ENCODE measurements around the gene TGFB1. TPM values are rescaled to one million over a fixed set of nuclear protein-coding genes. Genes with fewer than 3 reads are reported as not detected.

Gene TGFB1
- total RNA-seq = 44.5 and 45.9 TPM in 2 replicates

DNA sequence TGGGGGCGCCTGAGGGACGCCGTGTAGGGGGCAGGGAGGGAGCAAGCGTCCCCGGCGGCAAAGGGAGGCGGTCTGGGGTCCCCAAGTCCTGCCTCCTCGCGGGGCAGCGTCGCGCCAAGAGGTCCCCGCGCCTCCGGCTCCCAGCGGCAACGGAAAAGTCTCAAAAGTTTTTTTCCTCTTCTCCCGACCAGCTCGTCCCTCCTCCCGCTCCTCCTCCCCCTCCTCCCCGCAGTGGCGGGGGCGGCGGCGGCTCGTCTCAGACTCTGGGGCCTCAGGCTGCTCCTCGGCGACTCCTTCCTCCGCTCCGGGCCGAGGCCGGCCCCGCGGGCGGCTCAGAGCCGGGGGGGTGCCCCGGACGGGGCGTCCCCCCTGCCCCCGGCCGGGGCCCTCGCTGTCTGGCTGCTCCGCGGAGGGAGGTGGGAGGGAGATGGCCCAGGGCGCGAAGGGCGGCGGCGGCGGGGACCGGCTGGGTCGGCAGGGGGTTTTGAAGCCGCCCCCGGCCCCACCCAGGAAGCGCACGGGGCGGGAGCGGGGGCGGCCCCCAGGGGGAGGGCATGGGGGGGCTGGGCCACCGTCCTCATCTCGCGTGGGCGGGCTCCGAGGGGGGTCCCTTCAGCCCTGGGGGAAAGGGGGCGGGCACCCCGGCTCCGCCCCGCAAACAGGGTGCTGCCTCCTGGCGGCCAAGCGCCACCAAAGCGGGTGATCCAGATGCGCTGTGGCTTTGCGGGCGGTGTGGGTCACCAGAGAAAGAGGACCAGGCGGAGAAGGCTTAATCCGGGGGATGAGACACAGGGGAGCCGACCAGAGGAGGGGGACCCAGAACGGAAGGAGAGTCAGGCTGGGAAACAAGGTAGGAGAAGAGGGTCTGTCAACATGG, at the start of gene TGFB1:
Gene TGFB1, minus strand, starts transcription at position 457 of the 877 bp plus-strand sequence. CDS start 878 bp downstream, outside the sequence.

DNA sequence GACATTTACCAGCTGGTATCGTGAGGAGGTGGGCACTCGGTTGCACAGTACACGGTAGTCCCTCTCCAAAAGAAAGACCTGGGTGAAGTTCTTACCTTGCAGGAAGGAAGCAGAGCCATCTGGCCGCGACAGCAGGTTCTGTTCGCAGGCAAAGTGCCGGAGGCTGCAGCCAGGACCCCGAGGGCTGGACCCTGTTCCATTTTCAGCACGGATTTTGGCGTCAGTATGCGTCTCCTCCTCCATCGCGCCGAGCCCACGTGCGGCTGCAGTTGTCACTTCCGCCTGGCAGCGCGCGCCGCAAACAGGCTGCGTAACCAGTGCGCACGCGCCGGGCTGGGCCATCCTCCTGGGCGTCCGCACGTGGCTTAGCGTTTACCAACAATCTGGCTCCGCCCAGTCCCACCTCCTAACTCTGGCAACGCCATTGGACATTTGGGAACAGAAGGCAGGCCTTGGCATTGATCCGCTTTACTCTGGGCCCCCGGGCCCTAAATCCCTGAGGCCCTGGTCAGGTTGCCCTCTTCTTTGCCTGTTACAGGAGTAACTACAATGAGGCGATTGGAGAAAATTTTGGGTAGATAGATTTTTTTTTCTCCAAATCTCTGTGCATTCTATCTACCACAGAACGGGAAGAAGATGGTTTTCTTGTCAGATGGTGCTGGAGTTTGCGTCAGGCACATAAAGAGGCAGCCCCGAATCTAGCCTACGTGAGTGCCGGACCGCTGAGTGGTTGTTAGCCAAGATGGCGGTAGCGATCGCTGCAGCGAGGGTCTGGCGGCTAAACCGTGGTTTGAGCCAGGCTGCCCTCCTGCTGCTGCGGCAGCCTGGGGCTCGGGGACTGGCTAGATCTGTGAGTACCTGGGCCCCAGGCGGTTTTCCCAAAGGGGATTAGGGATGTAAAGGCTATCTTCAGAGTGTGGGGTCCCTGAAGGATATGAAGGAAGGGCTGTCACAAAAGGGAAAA, 43.6 kb upstream of the TGFB1 start, which contains the start of the genes BCKDHA and EXOSC5:
Gene BCKDHA, plus strand, starts transcription at position 733 of the 964 bp plus-strand sequence. Its CDS starts 10 bp downstream, at position 743.
Gene EXOSC5, minus strand, starts transcription at position 274 of the 964 bp plus-strand sequence. Its CDS starts 31 bp downstream, at position 243.

DNA sequence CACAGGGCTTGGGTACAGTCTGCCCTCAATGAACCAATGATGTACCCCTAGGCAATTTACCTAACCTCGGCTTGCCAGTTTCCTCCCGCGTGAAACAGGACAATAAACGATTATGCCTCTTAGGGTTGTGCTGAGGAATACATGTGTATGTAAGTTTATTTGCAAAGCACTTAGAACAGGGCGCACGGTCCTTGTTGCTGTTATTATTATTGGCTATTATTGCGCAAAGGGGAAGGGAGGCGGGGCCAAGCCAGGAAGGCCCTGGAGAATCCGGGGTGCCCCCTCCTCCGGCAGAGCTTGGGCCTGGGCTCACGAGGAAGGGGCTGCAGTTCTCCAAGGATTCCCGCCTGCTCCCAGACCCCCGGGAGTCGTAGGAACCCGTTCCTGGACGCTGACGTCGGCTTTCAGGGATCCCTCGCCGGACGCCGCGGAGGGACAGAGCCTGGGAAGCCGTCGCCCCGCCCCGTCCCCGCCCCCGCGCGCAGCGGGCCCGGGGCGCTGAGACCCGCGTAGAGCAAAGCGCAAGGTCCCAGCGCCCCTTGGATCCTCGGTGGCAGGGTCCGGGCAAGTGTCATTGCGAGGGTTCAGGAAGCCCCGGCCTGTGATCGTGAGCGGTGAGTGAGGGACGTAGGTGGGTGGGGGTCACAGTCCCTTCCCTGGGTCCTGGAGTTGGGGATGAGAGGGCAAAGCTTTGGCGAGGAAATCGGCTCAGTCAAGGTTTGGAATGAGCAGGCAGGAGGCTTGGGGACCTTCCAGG, 22.7 kb upstream of the TGFB1 start, which contains the start of gene TMEM91:
Gene TMEM91, plus strand, starts transcription at position 293 of the 757 bp plus-strand sequence. CDS start 1,777 bp downstream, outside the sequence.

DNA sequence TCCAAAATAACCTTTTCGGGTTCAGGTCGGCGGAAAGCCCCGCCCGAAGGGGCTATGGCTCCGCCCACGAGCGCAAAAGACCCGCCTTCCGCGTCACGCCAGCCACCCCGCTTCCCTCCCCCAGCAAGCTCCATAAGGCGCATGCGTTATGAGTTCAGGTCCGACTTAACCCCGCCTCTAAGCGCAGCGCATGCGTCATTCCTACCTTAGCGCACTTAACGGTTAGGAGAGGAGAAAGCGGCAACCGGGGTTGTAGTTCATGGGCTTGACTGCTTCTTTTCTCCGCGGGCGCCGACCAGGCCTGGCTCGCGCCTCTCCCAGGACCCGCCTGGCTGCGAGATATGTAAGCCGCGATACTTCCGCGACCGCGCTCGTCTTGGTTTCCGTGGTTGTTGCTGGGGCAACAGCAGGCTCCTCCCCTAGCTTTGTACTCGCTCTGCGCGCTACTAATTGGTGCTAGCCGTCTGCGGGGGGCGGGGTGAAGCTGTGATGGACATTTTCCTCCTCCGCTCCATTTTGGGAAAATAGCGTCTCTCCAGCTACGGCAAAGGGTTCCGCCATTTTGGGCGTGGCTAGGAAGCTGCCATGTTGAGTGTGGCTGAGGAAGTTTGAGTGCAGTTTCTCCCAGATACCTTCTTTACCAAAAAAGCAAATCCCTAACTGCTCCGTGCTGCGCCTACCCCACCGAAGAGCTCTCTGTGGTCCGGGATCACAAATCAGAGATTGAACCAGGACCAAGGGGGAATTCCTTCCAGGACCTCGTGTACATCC, 10.2 kb upstream of the TGFB1 start, which contains the start of gene B9D2:
Gene B9D2, minus strand, starts transcription at position 397 of the 771 bp plus-strand sequence. CDS start 630 bp downstream, outside the sequence.

DNA sequence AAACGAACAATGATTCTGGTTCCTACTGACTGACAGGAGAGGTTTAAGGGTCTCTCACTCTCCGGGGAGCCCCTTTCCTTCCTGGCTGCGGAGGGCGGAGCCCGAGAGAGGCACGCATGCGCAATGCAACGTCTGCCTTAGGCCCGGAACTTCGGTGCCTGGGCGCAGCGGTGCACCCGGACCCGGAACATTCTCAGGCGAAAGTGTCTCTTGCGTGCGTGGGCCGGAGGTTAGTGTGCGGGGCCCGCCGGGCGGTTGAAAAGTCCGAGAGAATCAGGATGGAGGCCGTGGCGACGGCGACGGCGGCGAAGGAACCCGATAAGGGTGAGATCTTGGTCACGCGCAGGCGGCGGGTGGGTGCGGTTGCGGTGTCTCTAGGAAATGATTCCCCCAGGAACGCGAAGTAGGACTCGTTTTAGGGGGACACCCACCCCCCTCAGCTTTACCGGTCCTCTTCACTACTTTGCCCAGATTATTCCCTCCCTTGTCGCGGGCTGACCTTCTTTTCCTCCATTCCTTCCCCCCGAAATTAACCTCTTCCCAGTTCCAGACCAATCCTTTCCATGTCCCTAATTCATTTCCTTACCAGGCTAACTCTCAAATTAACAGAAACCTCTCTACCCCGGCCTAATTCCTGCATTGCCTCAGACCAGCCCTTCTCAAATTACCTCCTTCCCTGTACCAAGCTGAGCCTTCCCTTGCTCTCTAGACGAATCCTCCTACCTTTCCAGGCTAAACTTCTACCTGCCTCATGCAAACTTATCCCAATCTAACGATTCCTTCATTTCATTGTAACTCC, 43.5 kb downstream of the TGFB1 start, which contains the start of gene CCDC97:
Gene CCDC97, plus strand, starts transcription at position 140 of the 799 bp plus-strand sequence. Its CDS starts 139 bp downstream, at position 279.

Small RNA genes lying within 50 kb of the gene (small RNA-seq; reads per million reads assigned to genes)
- gene RN7SL34P = not detected

Other genes starting within 250 kb of the TGFB1 start
- not detected in 2 replicates for gene CYP2F1, start 239.5 kb downstream of the TGFB1 start, total RNA-seq
- 0.22 and 0.93 TPM in 2 replicates for gene CYP2S1, start 160.7 kb downstream of the TGFB1 start, total RNA-seq
- 228 and 242 TPM in 2 replicates for gene AXL, start 134.7 kb downstream of the TGFB1 start, total RNA-seq
- 174 and 211 TPM in 2 replicates for gene HNRNPUL1, start 89.5 kb downstream of the TGFB1 start, total RNA-seq
- 8.0 and 11.1 TPM in 2 replicates for gene CCDC97, start 43.8 kb downstream of the TGFB1 start, total RNA-seq
- gene B9D2, start 10.2 kb upstream of the TGFB1 start, total RNA-seq = 4.1 and 4.4 TPM in 2 replicates
- gene TMEM91, start 22.6 kb upstream of the TGFB1 start, total RNA-seq = 4.5 and 6.1 TPM in 2 replicates
- 16.0 and 18.6 TPM in 2 replicates for gene EXOSC5, start 43.4 kb upstream of the TGFB1 start, total RNA-seq
- gene BCKDHA, start 43.9 kb upstream of the TGFB1 start, total RNA-seq = 28.2 and 36.3 TPM in 2 replicates
- gene B3GNT8, start 73.5 kb upstream of the TGFB1 start, total RNA-seq = 3.6 and 5.0 TPM in 2 replicates
- gene DMAC2, start 86.0 kb upstream of the TGFB1 start, total RNA-seq = 48.8 and 59.0 TPM in 2 replicates
- not detected in 2 replicates for gene ERICH4, start 89.2 kb upstream of the TGFB1 start, total RNA-seq
- 0.27 and 0.93 TPM in 2 replicates for gene CEACAM21, start 222.2 kb upstream of the TGFB1 start, total RNA-seq

Measured in thoracic aorta endothelial cell (primary cell).